ENCODE results near the gene VCY1B.
"Not testable (repeated sequence)": the region's sequence is repeated elsewhere in the genome, so short reads cannot be mapped to it uniquely, and the experiment has no call there.

The VCY1B gene

GRCh38 chrY:14055927-14056326 is at the start of gene VCY1B:
Gene VCY1B, plus strand, starts transcription at chrY:14056227. Its CDS starts 63 bp downstream, at chrY:14056290.
- not testable (repeated sequence) for DNase-seq (ENCODE audit: insufficient read length, low spot score); FAIRE-seq

GRCh38 chrY:14011916-14012315 is 44.1 kb upstream of the VCY1B start:
- FAIRE-seq; DNase-seq (ENCODE audit: insufficient read length, low spot score): not testable (repeated sequence)

GRCh38 chrY:14030395-14030794 is 25.6 kb upstream of the VCY1B start:
- FAIRE-seq; DNase-seq (ENCODE audit: insufficient read length, low spot score): not testable (repeated sequence)

GRCh38 chrY:14085877-14086276 is 29.9 kb downstream of the VCY1B start:
- FAIRE-seq (no peak), DNase-seq (ENCODE audit: insufficient read length, low spot score) (no peak)
- TF ChIP-seq, protein P1, sequence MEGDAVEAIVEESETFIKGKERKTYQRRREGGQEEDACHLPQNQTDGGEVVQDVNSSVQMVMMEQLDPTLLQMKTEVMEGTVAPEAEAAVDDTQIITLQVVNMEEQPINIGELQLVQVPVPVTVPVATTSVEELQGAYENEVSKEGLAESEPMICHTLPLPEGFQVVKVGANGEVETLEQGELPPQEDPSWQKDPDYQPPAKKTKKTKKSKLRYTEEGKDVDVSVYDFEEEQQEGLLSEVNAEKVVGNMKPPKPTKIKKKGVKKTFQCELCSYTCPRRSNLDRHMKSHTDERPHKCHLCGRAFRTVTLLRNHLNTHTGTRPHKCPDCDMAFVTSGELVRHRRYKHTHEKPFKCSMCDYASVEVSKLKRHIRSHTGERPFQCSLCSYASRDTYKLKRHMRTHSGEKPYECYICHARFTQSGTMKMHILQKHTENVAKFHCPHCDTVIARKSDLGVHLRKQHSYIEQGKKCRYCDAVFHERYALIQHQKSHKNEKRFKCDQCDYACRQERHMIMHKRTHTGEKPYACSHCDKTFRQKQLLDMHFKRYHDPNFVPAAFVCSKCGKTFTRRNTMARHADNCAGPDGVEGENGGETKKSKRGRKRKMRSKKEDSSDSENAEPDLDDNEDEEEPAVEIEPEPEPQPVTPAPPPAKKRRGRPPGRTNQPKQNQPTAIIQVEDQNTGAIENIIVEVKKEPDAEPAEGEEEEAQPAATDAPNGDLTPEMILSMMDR (IDR thresholded peaks at IDR 0.05; ENCODE audit: insufficient read depth, missing control alignments) = no peak

All from D721Med (cell line).